DMS79 (cell line): ENCODE results near the gene C6orf47.
"Not testable (repeated sequence)": the region's sequence is repeated elsewhere in the genome, so short reads cannot be mapped to it uniquely, and the experiment has no call there.

Experiments
- DNase-seq: peaks from one replicate; lab custom pipeline; 2025; lab: John Stamatoyannopoulos, UW

The C6orf47 gene

DNA sequence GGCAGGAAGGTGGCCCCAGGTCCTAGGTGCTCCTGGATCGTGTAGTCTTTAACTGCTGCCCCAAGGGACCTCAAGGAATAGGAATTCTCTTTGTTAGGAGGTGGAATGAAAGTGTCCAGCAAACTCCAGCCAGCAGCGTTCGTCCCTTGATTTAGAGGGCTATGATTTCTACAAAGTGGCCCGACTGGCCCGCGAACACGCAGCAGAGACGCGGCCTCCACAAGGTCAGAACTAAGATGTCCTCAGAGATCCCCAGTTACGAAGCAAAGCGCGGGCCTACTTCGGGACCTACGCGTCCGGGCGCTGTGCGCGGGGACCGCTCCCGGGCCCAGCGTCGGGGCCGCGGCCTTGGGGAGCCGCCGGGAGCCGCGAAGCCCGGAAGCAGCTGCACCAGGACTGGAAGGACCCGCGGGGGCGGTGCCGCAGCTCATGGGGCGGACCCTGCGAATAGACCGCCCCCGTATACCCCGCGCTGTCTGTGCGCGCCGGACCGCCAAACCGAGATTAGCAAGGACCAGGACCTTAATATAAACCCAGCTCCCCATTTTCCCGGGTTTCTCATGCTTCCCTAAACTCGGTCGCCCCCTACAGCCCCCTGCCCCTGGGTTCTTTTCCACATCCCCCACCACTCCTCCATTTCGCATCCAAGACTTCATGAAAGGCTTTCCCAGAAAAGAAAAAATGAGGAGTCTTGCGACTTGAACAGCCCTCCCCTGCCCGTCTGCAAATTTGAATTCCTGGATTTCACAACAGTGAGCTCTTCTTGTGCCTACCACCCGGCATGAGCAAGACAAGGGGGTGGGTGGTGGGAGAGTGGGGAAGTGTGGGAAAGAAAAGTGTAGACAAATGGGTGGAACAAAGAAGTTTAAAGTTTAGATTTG lies at the start of gene C6orf47:
Gene C6orf47, minus strand, starts transcription at position 398 of the 881 bp plus-strand sequence. CDS start 831 bp downstream, outside the sequence.
- DNase-seq, result peak; percentile 62

- not testable (repeated sequence) for DNase-seq
Measured at GRCh38 chr6:31709157-31709556, 48.6 kb upstream of the C6orf47 start.

GRCh38 chr6:31708224-31708623 lies 47.6 kb upstream of the C6orf47 start:
- DNase-seq, result no peak

GRCh38 chr6:31707701-31708100 lies 47.1 kb upstream of the C6orf47 start:
- DNase-seq, result no peak

DNA sequence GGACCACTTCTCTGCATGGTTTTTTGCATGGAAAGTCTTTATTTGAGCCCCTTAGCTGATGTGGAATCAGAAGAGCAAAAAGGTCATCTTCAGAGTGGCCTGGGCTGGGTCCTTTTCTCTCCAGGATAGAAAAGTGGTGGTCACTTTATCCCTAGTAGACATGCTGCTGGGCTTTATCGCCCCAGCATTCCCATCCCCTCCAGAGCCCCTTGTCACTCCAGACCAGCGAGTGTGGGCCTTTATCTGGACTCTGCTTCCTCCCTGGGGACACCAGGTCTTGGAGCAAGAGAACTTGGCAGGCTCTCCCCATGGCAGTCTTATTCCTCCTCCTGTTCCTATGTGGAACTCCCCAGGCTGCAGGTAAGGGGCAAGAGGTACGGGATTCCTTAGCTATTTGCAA lies 46.0 kb upstream of the C6orf47 start, which contains the start of gene LY6G6F:
Gene LY6G6F, plus strand, starts transcription at position 268 of the 400 bp plus-strand sequence. Its CDS starts 41 bp downstream, at position 309.
- DNase-seq, result no peak

DNA sequence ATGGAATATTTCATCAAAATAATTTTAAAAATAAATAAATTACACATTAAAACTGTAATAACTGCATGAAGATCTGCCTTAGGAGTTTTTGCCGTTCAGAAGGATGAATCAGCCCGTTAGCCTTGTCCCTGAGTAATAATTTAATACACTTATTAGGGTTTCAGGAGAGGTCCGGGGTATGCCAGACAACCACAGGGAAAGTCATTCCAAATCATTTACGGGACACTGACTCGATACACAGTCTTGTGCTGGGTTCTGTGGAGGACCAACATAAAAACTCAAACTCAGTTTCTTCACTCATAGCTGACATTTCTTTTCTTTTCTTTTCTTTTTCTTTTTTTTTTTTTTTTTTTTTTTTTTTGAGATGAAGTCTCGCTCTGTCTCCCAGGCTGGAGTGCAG lies 45.4 kb upstream of the C6orf47 start:
- DNase-seq, result no peak

GRCh38 chr6:31702819-31703716 lies 42.5 kb upstream of the C6orf47 start, which contains the start of gene ABHD16A:
TSS of gene ABHD16A (minus strand) at chr6:31703324. CDS start at chr6:31703281, 43 bp downstream.
- peak; percentile 94 for DNase-seq

- DNase-seq, result no peak
Measured at GRCh38 chr6:31702405-31702818, 41.8 kb upstream of the C6orf47 start.

- peak; percentile 65 for DNase-seq
Measured at GRCh38 chr6:31701666-31702404, 41.3 kb upstream of the C6orf47 start.

DNA sequence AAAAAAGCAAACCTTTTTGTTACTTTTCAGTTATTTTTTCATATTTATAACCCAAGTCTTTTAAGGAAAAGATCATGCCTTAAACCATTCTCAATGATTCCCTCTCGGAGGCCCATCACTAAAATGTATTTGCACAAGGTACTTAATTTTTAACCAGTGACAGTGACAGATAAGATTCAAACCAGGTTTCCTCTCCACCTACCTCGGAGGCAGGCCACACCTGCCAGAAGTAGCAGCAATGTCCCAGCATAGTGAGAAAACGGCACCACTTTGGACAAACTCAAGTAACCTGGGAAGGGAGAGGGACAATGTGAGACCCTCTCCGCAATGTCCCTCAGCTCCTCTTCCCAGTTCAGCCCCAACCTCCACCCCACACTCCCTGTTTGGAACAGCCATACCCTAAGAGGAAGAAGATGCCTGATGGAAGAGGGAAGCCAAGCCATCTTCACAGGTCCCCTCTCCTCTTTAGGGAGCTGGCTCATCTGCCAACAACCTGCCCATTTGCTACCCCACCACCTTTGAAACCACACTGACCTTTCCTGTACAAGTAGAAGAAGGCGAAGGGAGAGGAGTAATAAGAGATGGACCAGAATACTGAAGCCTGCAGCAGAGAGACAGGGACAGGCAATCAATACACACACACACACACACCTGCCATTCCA lies 40.3 kb upstream of the C6orf47 start:
- DNase-seq, result no peak

DNA sequence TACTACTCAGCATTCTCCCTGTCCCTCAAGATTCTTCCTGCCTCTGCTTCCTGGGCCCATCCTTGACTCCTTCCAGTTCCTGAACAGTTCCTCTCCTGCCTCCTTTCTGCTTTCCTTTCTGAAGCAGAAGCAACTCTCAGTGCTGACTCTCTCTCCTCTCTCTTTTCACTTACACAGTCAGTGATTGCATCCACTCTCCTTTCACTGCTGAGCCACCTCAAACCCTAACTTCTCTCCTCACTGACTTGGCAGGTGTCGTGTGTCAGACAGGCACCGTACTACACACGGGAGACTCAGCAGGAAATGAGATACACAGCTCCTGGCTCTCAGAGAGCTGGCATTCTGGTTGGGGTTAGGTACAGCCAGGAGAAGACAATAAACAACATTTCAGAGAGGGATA lies 37.0 kb upstream of the C6orf47 start:
- no peak for DNase-seq

DNA sequence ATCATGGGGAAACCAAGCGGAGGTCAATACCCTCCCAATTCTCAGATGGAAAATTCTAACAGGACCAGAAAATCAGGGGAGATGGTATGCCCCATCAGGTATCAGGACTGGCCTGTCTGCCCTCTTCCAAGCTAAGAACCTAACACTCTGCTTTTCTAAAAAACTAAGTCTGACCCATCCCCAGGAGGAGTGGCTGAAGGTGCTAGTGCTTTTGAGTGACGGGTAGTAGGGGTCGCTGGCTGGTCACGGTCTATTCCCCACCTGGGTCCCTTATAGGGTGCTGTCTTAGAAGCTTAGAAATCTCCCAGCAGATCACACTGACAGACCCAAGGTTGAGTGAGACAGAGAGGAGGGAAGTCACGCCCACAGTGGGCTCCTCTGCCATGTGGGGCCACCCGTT lies 33.0 kb upstream of the C6orf47 start:
- DNase-seq, result no peak

- DNase-seq, result no peak
Measured at GRCh38 chr6:31692886-31693285, 32.3 kb upstream of the C6orf47 start.

DNA sequence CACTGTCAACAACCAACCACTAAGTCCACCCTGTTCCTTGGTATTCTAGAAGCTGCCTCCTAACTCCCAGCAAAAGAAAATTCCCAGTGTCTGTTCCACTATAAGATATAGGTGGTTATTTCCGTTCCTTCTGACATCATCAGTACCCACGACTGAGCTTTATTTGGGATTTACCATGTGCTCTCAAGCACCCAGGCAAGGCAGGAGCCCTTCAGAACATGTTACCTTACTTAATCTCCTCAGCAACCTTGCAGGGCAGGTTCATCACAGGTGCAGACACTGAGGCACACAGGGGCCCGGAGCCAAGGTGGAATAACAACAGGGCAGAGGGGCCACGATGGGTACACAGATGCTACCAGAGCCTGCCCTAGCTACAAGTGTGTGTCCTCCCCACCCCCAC lies 31.8 kb upstream of the C6orf47 start:
- DNase-seq, result no peak

- DNase-seq, result no peak
Measured at GRCh38 chr6:31691564-31692108, 31.1 kb upstream of the C6orf47 start.

DNA sequence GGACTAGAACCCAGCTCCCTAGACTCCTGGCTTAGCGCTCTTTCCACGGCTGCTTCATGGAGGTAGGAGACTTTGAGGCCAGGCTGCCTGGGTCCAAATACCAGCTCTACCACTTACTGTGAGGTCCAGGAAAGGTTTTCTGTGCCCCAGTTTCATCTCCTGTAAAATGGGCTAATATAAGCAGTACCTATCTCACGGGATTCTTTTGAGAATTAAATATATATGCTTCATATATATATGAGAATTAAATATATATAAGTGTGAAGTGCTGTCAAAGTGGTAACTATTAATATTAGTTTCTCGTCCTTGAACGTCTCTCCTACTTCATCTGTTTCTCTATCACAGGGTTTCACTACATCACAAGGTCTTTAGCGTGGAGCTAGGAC lies 30.5 kb upstream of the C6orf47 start:
- no peak for DNase-seq

- no peak for DNase-seq
Measured at GRCh38 chr6:31690231-31691077, 29.9 kb upstream of the C6orf47 start.

- DNase-seq, result no peak
Measured at GRCh38 chr6:31689249-31690110, 28.9 kb upstream of the C6orf47 start.
